K562 (cell line): ENCODE data around the gene LAMA3. TPM values are rescaled to one million over a fixed set of nuclear protein-coding genes. Genes with fewer than 3 reads are reported as not detected.

Experiments used
- ATAC-seq: fragments of 200-7000 bp; cut with Tn5 transposase; 3 replicates; pipeline ENCODE4 v1.9.1; 2020; ENCODE audit warnings: moderate library complexity
- BruUV-seq: library from RNA; stranded (reverse); fragments of 400-500 nt; replicated peaks from 2 replicates; lab custom pipeline; 2021; lab: Mats Ljungman, UMichigan
- CTCF ChIA-PET: fragments of 300-600 bp; formaldehyde crosslinking; extraction: SDS; loops from one replicate; lab custom pipeline; 2021; ENCODE audit warnings: low intra/inter-chr PET ratio; lab: Yijun Ruan, JAX
- POLR2A ChIA-PET: fragments of 300-600, 350-650 bp; sonication (Branson Sonifier 250); formaldehyde crosslinking; extraction: SDS; loops from one replicate; lab custom pipeline; 2021; ENCODE audit warnings: antibody characterized with exemption, inconsistent platforms; lab: Yijun Ruan, JAX
- DNase-seq, 4 experiments: peaks; one replicate each; pipeline versions ENCODE4 v3.0.0 to v3.0.0-alpha.2; 2011 to 2018; ENCODE audit warnings: low spot score in 3 of 4, mixed read lengths in 3 of 4; ENCODE audit errors: extremely low read depth in 1 of 4
- FAIRE-seq: peaks from 2 replicates; lab custom pipeline; 2011; peaks lifted over from hg19 to GRCh38; lab: Jason Lieb, UNC
- H2AFZ ChIP-seq: 2 replicates; pipeline ENCODE4 v1.6.0; 2011; ENCODE audit warnings: low read depth, low read length, control low read depth, inconsistent platforms
- H3K27ac ChIP-seq: fragments of 200-600 bp; 3 replicates; pipeline ENCODE4 v1.8.0; 2011; ENCODE audit warnings: low read depth, mild to moderate bottlenecking, control low read depth, inconsistent platforms, low read length, moderate library complexity, mixed read lengths; ENCODE audit errors: extremely low read depth
- H3K27me3 ChIP-seq, 2 experiments: fragments of 300-600 bp in 1 of 2; 2 replicates in 1 of 2; 3 replicates in 1 of 2; pipeline versions ENCODE4 v1.6.0 to v1.8.0; 2011; ENCODE audit warnings: inconsistent platforms in 2 of 2, low read length in 2 of 2, mild to moderate bottlenecking in 1 of 2, mixed read lengths in 1 of 2, moderate library complexity in 1 of 2; ENCODE audit not compliant: control insufficient read depth in 2 of 2, insufficient read depth in 2 of 2
- H3K36me3 ChIP-seq: fragments of 300-600 bp; 3 replicates; pipeline ENCODE4 v1.8.0; 2011; ENCODE audit warnings: mild to moderate bottlenecking, low read length, inconsistent platforms; ENCODE audit not compliant: control insufficient read depth, insufficient read depth
- H3K4me1 ChIP-seq, 2 experiments: fragments of 200-600 bp in 1 of 2; replicated peaks in 1 of 2; 2 replicates in 1 of 2; 3 replicates in 1 of 2; pipeline versions ENCODE4 v1.5.1 to v1.8.0; 2011; ENCODE audit warnings: inconsistent platforms in 2 of 2, low read length in 2 of 2, mild to moderate bottlenecking in 1 of 2, mixed read lengths in 1 of 2, moderate library complexity in 1 of 2; ENCODE audit not compliant: control insufficient read depth in 2 of 2, insufficient read depth in 2 of 2
- H3K4me2 ChIP-seq: 2 replicates; pipeline ENCODE4 v1.6.1; 2011; ENCODE audit warnings: low read length, control low read depth, inconsistent platforms, mixed read lengths; ENCODE audit not compliant: insufficient read depth
- H3K4me3 ChIP-seq: fragments of 200-600 bp; sonication (generic), shearing (Covaris generic); 2 replicates; pipeline ENCODE4 v1.5.1; 2016; ENCODE audit warnings: control low read depth, inconsistent platforms
- H3K79me2 ChIP-seq: fragments of 200-600 bp; 3 replicates; pipeline ENCODE4 v1.8.0; 2011; ENCODE audit warnings: low read length, inconsistent platforms; ENCODE audit not compliant: control insufficient read depth, insufficient read depth
- H3K9ac ChIP-seq, 2 experiments: 2 replicates each; pipeline versions ENCODE4 v1.6.0 to v1.6.1; 2011; ENCODE audit warnings: low read depth in 2 of 2, low read length in 2 of 2, control low read depth in 1 of 2, inconsistent platforms in 1 of 2, mild to moderate bottlenecking in 1 of 2, mixed read lengths in 1 of 2; ENCODE audit not compliant: insufficient read depth in 1 of 2
- H3K9me1 ChIP-seq: one replicate; pipeline ENCODE4 v1.6.0; 2011; ENCODE audit warnings: inconsistent platforms, mild to moderate bottlenecking, low read length, moderate library complexity; ENCODE audit not compliant: control insufficient read depth, insufficient read depth
- H3K9me3 ChIP-seq: replicated peaks from 2 replicates; pipeline ENCODE4 v1.5.1; 2011; ENCODE audit warnings: low read depth, low read length, inconsistent platforms; ENCODE audit not compliant: control insufficient read depth, insufficient read depth
- H4K20me1 ChIP-seq: replicated peaks from 2 replicates; pipeline ENCODE4 v1.6.1; 2011; ENCODE audit warnings: low read length, inconsistent platforms, mixed read lengths; ENCODE audit not compliant: control insufficient read depth, insufficient read depth
- CBX5 ChIP-seq: IDR thresholded peaks from 2 replicates; pipeline ENCODE4 v1.6.1; 2014; ENCODE audit warnings: low read depth, borderline replicate concordance
- EHMT2 ChIP-seq: fragments of 450-650 bp; IDR thresholded peaks from 2 replicates; pipeline ENCODE4 v1.6.1; 2018; ENCODE audit warnings: antibody characterized with exemption
- ESRRB ChIP-seq: fragments of 250-450 bp; sonication (Bioruptor Pico); IDR thresholded peaks from 2 replicates; pipeline ENCODE4 v1.5.0; 2020; ENCODE audit warnings: mild to moderate bottlenecking, moderate library complexity, borderline replicate concordance
- ETV6 ChIP-seq, 3 experiments: fragments of 150-350 bp in 1 of 3; sonication (generic) in 1 of 3; formaldehyde crosslinking in 1 of 3; IDR thresholded peaks; 2 replicates each; pipeline versions ENCODE4 v1.6.1 to v1.8.0; 2014 to 2022; ENCODE audit warnings: borderline replicate concordance in 2 of 3, low read depth in 2 of 3, antibody characterized with exemption in 1 of 3, low read length in 1 of 3, mild to moderate bottlenecking in 1 of 3, missing genetic modification reagents in 1 of 3
- FOXO4 ChIP-seq: fragments of 450-650 bp; formaldehyde crosslinking; IDR thresholded peaks from 2 replicates; pipeline ENCODE4 v1.4.0; 2020; ENCODE audit warnings: mild to moderate bottlenecking, moderate library complexity
- HCFC1 ChIP-seq: IDR thresholded peaks from 2 replicates; pipeline ENCODE4 v1.6.1; 2012; ENCODE audit warnings: low read depth, low read length, improper control_type of control experiment
- MCM2 ChIP-seq: fragments of 450-650 bp; IDR thresholded peaks from 2 replicates; pipeline ENCODE4 v1.6.1; 2017; ENCODE audit warnings: low read depth, mild to moderate bottlenecking
- NCOA1 ChIP-seq: fragments of 450-650 bp; IDR thresholded peaks from 2 replicates; pipeline ENCODE4 v1.6.1; 2016; ENCODE audit warnings: low read depth
- NCOR1 ChIP-seq: fragments of 450-650 bp; IDR thresholded peaks from 2 replicates; pipeline ENCODE4 v1.6.1; 2016; ENCODE audit warnings: mild to moderate bottlenecking, moderate library complexity
- NR0B1 ChIP-seq: fragments of 450-650 bp; IDR thresholded peaks from one replicate; pipeline ENCODE4 v1.6.1; 2018; ENCODE audit warnings: mild to moderate bottlenecking, moderate library complexity; ENCODE audit not compliant: partially characterized antibody
- SAP30 ChIP-seq: fragments of 200-600 bp; sonication (generic); IDR thresholded peaks from 2 replicates; pipeline ENCODE4 v1.6.1; 2012; ENCODE audit warnings: borderline replicate concordance, low read depth, mild to moderate bottlenecking, moderate library complexity, low read length, control low read depth, inconsistent platforms; ENCODE audit not compliant: insufficient read depth, poor library complexity, severe bottlenecking
- SMAD1 ChIP-seq: fragments of 150-350 bp; IDR thresholded peaks from 2 replicates; pipeline ENCODE4 v1.6.1; 2014; ENCODE audit warnings: low read length, low read depth; ENCODE audit not compliant: partially characterized antibody
- SNAPC5 ChIP-seq: fragments of 250-450 bp; sonication (Bioruptor Pico); IDR thresholded peaks from 2 replicates; pipeline ENCODE4 v1.8.0; 2021; ENCODE audit warnings: moderate library complexity, mild to moderate bottlenecking, inconsistent platforms
- ZBTB17 ChIP-seq: fragments of 450-650 bp; formaldehyde crosslinking; IDR thresholded peaks from 2 replicates; pipeline ENCODE4 v1.4.0; 2020; ENCODE audit warnings: mild to moderate bottlenecking
- WGBS: fragments of 100-300 bp; shearing (Covaris generic); methylation state at CpG from one replicate; pipeline ENCODE4 v1.1.6; 2016; ENCODE audit warnings: low coverage, mixed read lengths; ENCODE audit not compliant: insufficient coverage; ENCODE audit errors: missing lambda C conversion rate; 5-methylcytosine and 5-hydroxymethylcytosine counted together
- in situ Hi-C: fragments of 300-500 bp; cut with MboI; formaldehyde crosslinking; loops from 4 replicates; pipeline ENCODE4 v1.15.0; 2018; ENCODE audit warnings: inconsistent platforms, mixed read lengths
- intact Hi-C: fragments of 100-400 bp; cut with micrococcal nuclease; formaldehyde crosslinking; loops from 2 replicates; pipeline ENCODE4 v1.14.2; 2022
- polyA plus RNA-seq, 8 experiments: library from polyadenylated mRNA; depleted of rRNA in 4 of 8; stranded (reverse) in 5 of 8; unstranded in 3 of 8; fragments of >200 nt; fragmentation: Nextera tagmentation in 2 of 8; fragmentation: Illumina TruSeq in 1 of 8; extraction: Ambion mirVana in 2 of 8; extraction: Trizol in 1 of 8; gene quantifications; 2 replicates each; pipeline versions ENCODE4 v1.2.1 to v1.2.3, GENCODE V29; 2011 to 2014; ENCODE audit warnings: inconsistent platforms in 1 of 8, missing spikeins in 1 of 8
- total RNA-seq, 7 experiments: library from RNA; depleted of rRNA in 6 of 7; stranded (reverse); fragments of >200 nt in 6 of 7; fragmentation: Illumina TruSeq in 2 of 7; extraction: Trizol in 2 of 7; gene quantifications; 2 replicates each; pipeline versions ENCODE4 v1.2.1 to v1.2.3, GENCODE V29; 2011 to 2021; ENCODE audit warnings: low replicate concordance in 1 of 7
- TF ChIP-seq, protein P1 (sequence below): sonication (generic); formaldehyde crosslinking; IDR thresholded peaks from 2 replicates; pipeline ENCODE4 v1.8.0; 2022; ENCODE audit warnings: missing genetic modification reagents, mild to moderate bottlenecking, borderline replicate concordance

LAMA3 gene
- total and polyA plus RNA-seq, 9 of the 15 experiments (the other 6 are each of a cell fraction or from before 2014, with no cell fraction given), result 0.07 TPM; not detected in 8

GRCh38 chr18:23851470-23852002 lies 162.3 kb downstream of the LAMA3 start (continued):
- TF ChIP-seq CBX5 (no peak), NCOA1 (no peak), MCM2 (no peak), ZBTB17 (CRISPR knock-in tag) (no peak), HCFC1 (no peak), SMAD1 (no peak)

DNA sequence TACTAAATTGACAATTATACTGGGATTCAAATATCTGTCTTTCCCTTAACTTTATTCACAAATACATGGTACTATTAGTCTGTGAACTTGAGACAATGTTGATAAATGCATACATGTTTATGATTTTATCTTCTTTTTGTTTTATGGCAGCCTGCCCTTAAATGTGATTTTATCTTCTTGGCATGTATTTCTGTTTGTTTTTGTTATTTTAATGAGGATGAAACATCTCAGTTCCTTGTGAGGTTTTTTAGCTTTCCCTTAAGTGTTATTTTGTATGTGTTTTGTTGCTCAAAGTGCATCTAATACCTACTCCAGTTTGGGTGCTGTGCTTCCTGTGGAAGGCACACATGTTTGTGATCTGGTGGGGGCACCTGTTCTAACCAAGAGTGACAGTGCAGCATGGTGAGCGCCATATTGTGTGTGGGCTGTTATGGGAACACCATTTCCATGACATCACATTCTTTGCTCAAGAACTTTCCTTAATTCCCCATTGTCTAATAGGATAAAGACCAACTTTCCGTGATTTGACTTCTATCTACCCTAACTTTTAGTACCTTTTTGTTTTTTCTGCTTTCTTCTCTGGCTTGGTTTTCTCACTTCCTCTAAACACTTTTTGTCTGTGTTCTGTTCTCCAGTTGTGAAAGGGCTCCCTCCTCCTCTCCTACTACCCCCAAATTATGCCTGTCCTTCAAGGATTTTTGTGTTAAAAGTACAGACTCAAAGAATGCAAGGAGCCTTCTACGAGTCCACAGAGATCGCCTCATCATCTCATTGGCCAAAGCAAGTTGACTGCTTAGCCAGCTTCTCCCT lies 163.2 kb downstream of the LAMA3 start:
- Histone ChIP-seq H3K27me3 (peaks cover 0 to 28% of the 10 kb centered on the region in 2 experiments; a peak in 2 of 5 replicates), H4K20me1 (no peaks in the 10 kb centered on the region; the same call in 1 of the 2 replicates), H3K9me3 (no peaks in the 10 kb centered on the region), H3K27ac (no peak overlapping the region), H2AFZ (no peak overlapping the region), H3K4me2 (no peak overlapping the region), H3K9ac (no peak overlapping the region), H3K4me3 (no peak overlapping the region), H3K4me1 (no peaks in the 10 kb centered on the region), H3K79me2 (no peaks in the 10 kb centered on the region), H3K36me3 (no peaks in the 10 kb centered on the region), H3K9me1 (peaks cover 6% of the 10 kb centered on the region)
- no peak for FAIRE-seq
- no peak for DNase-seq
- intact Hi-C loops (no loop called here), in situ Hi-C loops (no loop called here)
- ATAC-seq, result no peak
- WGBS, result 0% methylated on average over 4 of the region's 4 CpGs
- ChIA-PET CTCF (no interaction called here), POLR2A (interaction anchor here (0.7 kb wide), 1 partner anchor 409 kb away, joined by 3 read pairs; no protein-coding TSS in a partner anchor)
- no TSS peak for BruUV-seq
- TF ChIP-seq, protein P1, sequence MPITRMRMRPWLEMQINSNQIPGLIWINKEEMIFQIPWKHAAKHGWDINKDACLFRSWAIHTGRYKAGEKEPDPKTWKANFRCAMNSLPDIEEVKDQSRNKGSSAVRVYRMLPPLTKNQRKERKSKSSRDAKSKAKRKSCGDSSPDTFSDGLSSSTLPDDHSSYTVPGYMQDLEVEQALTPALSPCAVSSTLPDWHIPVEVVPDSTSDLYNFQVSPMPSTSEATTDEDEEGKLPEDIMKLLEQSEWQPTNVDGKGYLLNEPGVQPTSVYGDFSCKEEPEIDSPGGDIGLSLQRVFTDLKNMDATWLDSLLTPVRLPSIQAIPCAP (CRISPR knock-in tag), result no peak
- TF ChIP-seq SNAPC5 (no peak), EHMT2 (no peak), ESRRB (CRISPR knock-in tag) (no peak), NR0B1 (no peak), NCOR1 (no peak), ETV6 (IDR thresholded peaks at IDR 0.05; ENCODE audit: borderline replicate concordance in 1 of 2, low read depth in 2 of 2, low read length in 1 of 2) (no peak), ETV6 (CRISPR knock-in tag; IDR thresholded peaks at IDR 0.05; ENCODE audit: borderline replicate concordance) (no peak), SAP30 (no peak), FOXO4 (CRISPR knock-in tag) (no peak)
